Measurements from ENCODE around the gene CENATAC. TPM values are rescaled to one million over a fixed set of nuclear protein-coding genes. Genes with fewer than 3 reads are reported as not detected.
A peak's percentile ranks its signal among the peaks of the same experiment; 100 is the strongest.

Gene CENATAC
- total RNA-seq, 4 donors from 2014 or later, result 77.3 to 158 (median 88.0) TPM

DNA sequence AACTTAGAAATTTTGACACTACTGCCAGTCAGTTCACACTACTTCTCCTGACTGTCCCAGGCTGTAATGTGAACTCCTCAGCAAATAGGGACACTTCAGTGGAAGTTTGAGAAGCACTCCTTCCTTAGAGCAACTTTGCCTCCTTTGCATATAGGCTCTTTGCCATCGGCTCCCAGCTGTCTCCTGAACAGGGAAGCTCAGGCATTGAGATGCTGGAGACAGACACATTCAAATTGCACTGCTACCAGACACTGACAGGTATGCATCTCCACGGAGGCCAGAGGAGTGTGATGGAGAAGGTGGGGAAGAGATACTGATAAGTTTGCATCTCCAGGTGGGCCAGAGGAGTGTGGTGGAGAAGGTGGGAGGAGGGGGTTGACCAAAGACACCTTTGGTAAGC, 22.1 kb downstream of the CENATAC start:
- no peaks in the 10 kb centered on the region for H3K9me3 ChIP-seq
- TF ChIP-seq EP300 (IDR thresholded peaks at IDR 0.05), result no peak
- H3K4me1 ChIP-seq, result peaks cover 0 to 58% (median 32%) of the 10 kb centered on the region in 4 donors
- H3K4me3 ChIP-seq, result peak overlapping the region in 3 of 4 donors; percentile 89 to 100 (median 98)
- no peak for DNase-seq (ENCODE audit: low spot score in 2 of 2)
- H3K36me3 ChIP-seq, result peaks cover 0 to 63% (median 25%) of the 10 kb centered on the region in 3 donors
- WGBS, 2 donors, result 40 to 54% methylated on average over 2 of the region's 2 CpGs
- H3K27me3 ChIP-seq, result no peaks in the 10 kb centered on the region
- H3K27ac ChIP-seq, result peak overlapping the region in 2 of 4 donors; percentile 97

DNA sequence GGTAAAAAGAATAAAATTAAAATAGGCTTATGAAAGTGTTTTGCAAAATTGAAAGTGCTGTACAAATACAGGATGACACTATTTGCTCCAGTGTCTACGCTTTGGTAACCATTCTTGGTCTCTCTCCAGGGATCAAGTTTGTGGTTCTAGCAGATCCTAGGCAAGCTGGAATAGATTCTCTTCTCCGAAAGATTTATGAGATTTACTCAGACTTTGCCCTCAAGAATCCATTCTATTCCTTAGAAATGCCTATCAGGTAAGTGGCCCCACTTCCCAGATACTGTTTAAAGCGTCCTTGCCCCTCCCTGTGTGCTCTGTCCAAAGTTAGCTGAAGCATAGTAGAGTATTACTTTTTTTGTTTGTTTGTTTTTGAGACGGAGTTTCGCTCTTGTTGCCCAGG, 23.7 kb downstream of the CENATAC start:
- Histone ChIP-seq H3K36me3 (peaks cover 0 to 63% (median 9%) of the 10 kb centered on the region in 3 donors), H3K27me3 (no peaks in the 10 kb centered on the region), H3K4me1 (peaks cover 0 to 47% (median 25%) of the 10 kb centered on the region in 4 donors), H3K9me3 (no peaks in the 10 kb centered on the region), H3K4me3 (no peak overlapping the region), H3K27ac (no peak overlapping the region)
- no peak for DNase-seq (ENCODE audit: low spot score in 2 of 2)
- 85 to 87% methylated on average over 5 of the region's 5 CpGs for WGBS, 2 donors
- TF ChIP-seq, protein P1, sequence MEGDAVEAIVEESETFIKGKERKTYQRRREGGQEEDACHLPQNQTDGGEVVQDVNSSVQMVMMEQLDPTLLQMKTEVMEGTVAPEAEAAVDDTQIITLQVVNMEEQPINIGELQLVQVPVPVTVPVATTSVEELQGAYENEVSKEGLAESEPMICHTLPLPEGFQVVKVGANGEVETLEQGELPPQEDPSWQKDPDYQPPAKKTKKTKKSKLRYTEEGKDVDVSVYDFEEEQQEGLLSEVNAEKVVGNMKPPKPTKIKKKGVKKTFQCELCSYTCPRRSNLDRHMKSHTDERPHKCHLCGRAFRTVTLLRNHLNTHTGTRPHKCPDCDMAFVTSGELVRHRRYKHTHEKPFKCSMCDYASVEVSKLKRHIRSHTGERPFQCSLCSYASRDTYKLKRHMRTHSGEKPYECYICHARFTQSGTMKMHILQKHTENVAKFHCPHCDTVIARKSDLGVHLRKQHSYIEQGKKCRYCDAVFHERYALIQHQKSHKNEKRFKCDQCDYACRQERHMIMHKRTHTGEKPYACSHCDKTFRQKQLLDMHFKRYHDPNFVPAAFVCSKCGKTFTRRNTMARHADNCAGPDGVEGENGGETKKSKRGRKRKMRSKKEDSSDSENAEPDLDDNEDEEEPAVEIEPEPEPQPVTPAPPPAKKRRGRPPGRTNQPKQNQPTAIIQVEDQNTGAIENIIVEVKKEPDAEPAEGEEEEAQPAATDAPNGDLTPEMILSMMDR (IDR thresholded peaks at IDR 0.05), result no peak
- TF ChIP-seq EP300 (IDR thresholded peaks at IDR 0.05), result no peak
- TF ChIP-seq POLR2A (IDR thresholded peaks at IDR 0.05), result no peak

DNA sequence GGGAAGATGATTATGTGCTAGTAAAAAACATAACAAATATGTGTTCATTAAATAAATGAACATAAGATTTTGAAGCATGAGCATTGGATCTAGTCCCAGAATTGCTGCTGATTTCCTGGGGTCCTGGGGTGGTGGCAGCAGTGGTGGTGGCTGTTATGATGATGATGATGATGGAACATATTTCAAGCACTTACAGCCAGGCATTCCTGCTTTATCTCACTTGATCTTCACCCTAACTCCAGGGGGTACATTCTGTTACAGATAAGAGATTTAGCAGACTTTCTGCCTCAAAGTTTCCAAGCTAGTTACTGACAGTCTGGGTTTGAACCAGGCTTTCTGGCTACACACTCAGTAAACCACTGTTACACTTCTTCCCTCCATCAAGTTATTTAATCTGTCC, 25.8 kb downstream of the CENATAC start:
- H3K27ac ChIP-seq, result peak overlapping the region in 1 of 4 donors; percentile 44
- TF ChIP-seq EP300 (IDR thresholded peaks at IDR 0.05), result no peak
- H3K27me3 ChIP-seq, result no peaks in the 10 kb centered on the region
- no peak overlapping the region for H3K4me3 ChIP-seq
- peaks cover 0 to 59% (median 21%) of the 10 kb centered on the region in 4 donors for H3K4me1 ChIP-seq
- peaks cover 0 to 66% (median 8%) of the 10 kb centered on the region in 3 donors for H3K36me3 ChIP-seq
- DNase-seq (ENCODE audit: low spot score in 2 of 2), result no peak
- no peaks in the 10 kb centered on the region for H3K9me3 ChIP-seq

DNA sequence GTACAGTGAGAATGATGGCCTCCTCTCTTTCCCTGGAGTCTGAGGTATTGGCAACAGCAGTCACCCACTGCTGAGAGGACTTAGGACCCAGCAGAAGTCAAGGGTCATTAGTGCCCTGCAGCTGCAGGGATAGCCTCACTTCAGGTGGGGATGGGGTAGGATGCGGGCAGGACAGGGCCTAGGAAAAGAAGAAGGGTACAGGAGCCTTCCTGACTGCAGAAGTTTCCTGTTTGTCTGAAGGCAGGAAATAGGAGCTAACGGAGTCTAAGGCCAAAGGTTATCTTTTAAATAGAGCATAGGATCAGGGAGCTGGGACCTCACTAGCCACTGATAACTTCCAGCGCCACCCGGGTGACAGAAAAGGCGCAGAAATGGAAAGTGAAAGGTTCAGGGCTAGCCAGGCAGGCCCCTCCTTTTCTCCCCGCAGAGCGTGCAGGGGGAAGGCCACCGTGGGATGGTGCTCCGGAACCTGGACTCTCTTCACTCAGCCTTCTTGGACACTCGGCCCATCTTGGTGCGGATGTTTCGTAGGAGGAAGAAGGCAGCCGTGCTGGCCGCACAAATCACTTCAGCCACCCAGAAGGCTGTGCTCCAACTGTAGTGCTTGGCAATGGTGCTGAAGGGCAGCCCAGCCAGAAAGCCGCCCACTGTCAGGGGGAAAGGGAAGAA, 26.6 kb downstream of the CENATAC start:
- peak overlapping the region in 3 of 4 donors; percentile 22 to 58 (median 44) for H3K27ac ChIP-seq

DNA sequence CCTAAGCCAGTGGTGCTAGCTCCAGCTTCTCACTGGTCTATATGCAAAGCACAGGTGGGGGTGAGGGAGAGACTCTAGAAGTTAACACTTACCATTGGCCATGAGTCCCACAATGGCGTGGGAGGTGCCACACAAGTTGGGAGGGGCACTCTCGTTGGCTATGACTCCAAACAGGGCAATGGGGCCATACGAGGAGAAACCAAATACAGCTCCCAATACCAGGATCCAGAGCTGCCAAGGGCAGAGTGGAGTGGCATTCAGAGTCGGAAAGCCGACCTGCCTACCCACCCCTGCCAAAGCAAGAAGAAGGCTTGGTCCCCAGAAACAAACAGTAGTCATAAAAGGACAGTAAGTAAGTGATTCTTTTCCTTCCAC, 27.1 kb downstream of the CENATAC start:
- peaks cover 0 to 66% (median 8%) of the 10 kb centered on the region in 3 donors for H3K36me3 ChIP-seq
- H3K9me3 ChIP-seq, result no peaks in the 10 kb centered on the region
- peaks cover 0 to 64% (median 27%) of the 10 kb centered on the region in 4 donors for H3K4me1 ChIP-seq
- TF ChIP-seq POLR2A (IDR thresholded peaks at IDR 0.05) (no peak), EP300 (IDR thresholded peaks at IDR 0.05) (no peak)
- TF ChIP-seq, protein P1 (IDR thresholded peaks at IDR 0.05), result no peak
- DNase-seq (ENCODE audit: low spot score in 2 of 2), result no peak
- peak overlapping the region in 3 of 4 donors; percentile 22 to 44 (median 38) for H3K27ac ChIP-seq
- H3K4me3 ChIP-seq, result no peak overlapping the region
- 57 to 76% methylated on average over 5 of the region's 5 CpGs for whole genome bisulfite sequencing, 2 donors
- no peaks in the 10 kb centered on the region for H3K27me3 ChIP-seq

More for the DNA sequence above, 26.6 kb downstream of the CENATAC start:
- no peak for DNase-seq (ENCODE audit: low spot score in 2 of 2)
- TF ChIP-seq, protein P1 (IDR thresholded peaks at IDR 0.05), result no peak
- no peak for TF ChIP-seq POLR2A (IDR thresholded peaks at IDR 0.05)
- no peak for TF ChIP-seq EP300 (IDR thresholded peaks at IDR 0.05)
- peaks cover 0 to 64% (median 26%) of the 10 kb centered on the region in 4 donors for H3K4me1 ChIP-seq
- H3K36me3 ChIP-seq, result peaks cover 0 to 66% (median 8%) of the 10 kb centered on the region in 3 donors
- H3K9me3 ChIP-seq, result no peaks in the 10 kb centered on the region
- 64 to 67% methylated on average over 13 to 15 of the region's 15 CpGs for WGBS, 2 donors
- H3K4me3 ChIP-seq, result no peak overlapping the region
- H3K27me3 ChIP-seq, result no peaks in the 10 kb centered on the region

DNA sequence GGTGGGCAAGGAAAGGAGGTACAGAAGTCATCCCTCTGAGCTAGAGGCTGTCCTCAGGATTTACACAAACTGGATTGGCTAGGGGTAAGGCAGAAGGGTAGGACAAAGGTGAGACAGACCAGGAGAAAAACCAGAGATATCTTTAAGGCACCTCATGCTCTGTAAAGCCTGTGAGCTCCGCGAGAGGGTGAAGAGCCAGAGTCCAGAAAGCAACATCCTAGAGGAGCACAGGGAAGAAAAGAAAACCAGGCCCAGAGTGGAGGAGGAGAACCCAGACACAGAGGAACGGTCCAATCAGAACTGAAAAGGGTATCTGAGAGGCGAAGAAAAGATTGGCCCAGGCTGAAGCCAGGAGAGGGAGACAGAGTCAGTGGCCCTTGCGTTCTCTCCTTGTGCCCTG, 27.6 kb downstream of the CENATAC start:
- Histone ChIP-seq H3K9me3 (no peaks in the 10 kb centered on the region), H3K4me3 (no peak overlapping the region), H3K27ac (peak overlapping the region in 3 of 4 donors; percentile 25 to 44 (median 38)), H3K36me3 (peaks cover 0 to 66% (median 8%) of the 10 kb centered on the region in 3 donors), H3K4me1 (peaks cover 0 to 61% (median 25%) of the 10 kb centered on the region in 4 donors), H3K27me3 (no peaks in the 10 kb centered on the region)
- no peak for DNase-seq (ENCODE audit: low spot score in 2 of 2)
- 84 to 85% methylated on average over 5 of the region's 5 CpGs for WGBS, 2 donors
- TF ChIP-seq POLR2A (IDR thresholded peaks at IDR 0.05), result no peak
- TF ChIP-seq, protein P1 (IDR thresholded peaks at IDR 0.05), result no peak
- TF ChIP-seq EP300 (IDR thresholded peaks at IDR 0.05), result no peak

Data from tibial nerve (tissue), 4 donors.